Measurements from ENCODE around the gene FMO1. TPM values are rescaled to one million over a fixed set of nuclear protein-coding genes. Genes with fewer than 3 reads are reported as not detected.
"Not testable (repeated sequence)": the region's sequence is repeated elsewhere in the genome, so short reads cannot be mapped to it uniquely, and the experiment has no call there.

FMO1 gene
- total and polyA plus RNA-seq, 8 donors = 1.9 to 7.5 (median 2.9) TPM

DNA sequence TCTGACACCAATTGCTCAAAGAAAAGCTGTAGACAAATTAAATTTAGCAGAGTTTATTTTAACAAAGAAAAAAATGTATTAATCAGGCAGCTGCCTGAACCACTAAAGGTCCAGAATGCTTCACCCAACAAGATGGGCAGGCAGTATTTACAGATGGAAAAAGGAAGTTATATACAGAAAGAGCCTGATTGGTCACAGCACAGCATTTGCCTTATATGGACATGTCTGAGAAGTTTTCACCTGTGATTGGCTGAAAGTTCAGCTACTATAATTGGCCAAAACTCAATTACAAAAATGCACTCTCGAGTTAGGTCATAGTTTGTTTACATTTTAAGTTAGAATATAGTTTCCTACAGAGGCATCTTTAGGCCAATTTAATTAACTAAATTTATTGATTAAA lies 15.1 kb upstream of the FMO1 start:
- intact Hi-C loops (cut with DNase I) = no loop called here
- ATAC-seq = no peak

DNA sequence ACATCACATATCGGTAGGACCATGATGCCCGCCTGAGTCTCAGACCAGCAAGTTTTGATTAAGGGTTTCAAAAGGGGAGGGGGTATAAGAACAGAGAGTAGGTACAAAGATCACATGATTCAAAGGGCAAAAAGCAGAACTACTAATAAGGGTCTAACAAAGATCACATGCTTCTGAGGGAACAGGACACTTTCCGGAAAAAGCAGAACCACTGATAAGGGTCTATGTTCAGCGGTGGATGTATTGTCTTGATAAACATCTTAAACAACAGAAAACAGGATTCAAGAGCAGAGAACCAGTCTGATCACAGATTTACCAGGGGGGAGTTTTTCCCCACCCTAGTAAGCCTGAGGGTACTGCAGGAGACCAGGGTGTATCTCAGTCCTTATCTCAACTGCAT lies 12.1 kb upstream of the FMO1 start:
- H3K4me1 ChIP-seq; H3K4me3 ChIP-seq; ATAC-seq; H3K36me3 ChIP-seq; H3K27me3 ChIP-seq; H3K27ac ChIP-seq; H3K9me3 ChIP-seq; intact Hi-C loops (cut with DNase I); DNase-seq: not testable (repeated sequence)

More for the DNA sequence above, 15.1 kb upstream of the FMO1 start:
- H3K36me3 ChIP-seq = no peaks in the 10 kb centered on the region
- no peaks in the 10 kb centered on the region for H3K27me3 ChIP-seq
- no peaks in the 10 kb centered on the region for H3K4me1 ChIP-seq
- TF ChIP-seq, protein P1, sequence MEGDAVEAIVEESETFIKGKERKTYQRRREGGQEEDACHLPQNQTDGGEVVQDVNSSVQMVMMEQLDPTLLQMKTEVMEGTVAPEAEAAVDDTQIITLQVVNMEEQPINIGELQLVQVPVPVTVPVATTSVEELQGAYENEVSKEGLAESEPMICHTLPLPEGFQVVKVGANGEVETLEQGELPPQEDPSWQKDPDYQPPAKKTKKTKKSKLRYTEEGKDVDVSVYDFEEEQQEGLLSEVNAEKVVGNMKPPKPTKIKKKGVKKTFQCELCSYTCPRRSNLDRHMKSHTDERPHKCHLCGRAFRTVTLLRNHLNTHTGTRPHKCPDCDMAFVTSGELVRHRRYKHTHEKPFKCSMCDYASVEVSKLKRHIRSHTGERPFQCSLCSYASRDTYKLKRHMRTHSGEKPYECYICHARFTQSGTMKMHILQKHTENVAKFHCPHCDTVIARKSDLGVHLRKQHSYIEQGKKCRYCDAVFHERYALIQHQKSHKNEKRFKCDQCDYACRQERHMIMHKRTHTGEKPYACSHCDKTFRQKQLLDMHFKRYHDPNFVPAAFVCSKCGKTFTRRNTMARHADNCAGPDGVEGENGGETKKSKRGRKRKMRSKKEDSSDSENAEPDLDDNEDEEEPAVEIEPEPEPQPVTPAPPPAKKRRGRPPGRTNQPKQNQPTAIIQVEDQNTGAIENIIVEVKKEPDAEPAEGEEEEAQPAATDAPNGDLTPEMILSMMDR (IDR thresholded peaks at IDR 0.05) = no peak
- H3K9me3 ChIP-seq = peaks cover 0 to 6% of the 10 kb centered on the region in 2 donors
- DNase-seq = no peak
- H3K4me3 ChIP-seq = no peak overlapping the region
- no peak overlapping the region for H3K27ac ChIP-seq

DNA sequence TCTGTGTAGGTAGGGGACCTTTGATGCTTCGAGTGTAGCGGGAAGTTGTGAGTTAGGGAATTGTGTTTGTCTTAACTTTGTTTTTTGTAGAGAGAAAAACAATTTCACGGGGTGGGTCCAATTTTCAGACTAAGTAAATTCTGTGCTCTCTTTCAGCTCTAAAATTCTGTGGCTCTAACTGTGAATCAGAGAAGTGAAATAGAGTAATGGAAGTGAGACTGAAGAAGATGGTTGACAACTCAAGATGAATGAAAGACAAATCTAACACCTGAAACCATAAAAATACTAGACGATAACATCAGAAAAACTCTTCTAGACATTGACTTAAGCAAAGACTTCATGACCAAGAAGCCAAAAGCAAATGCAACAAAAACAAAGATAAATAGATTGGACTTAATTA lies 4.4 kb upstream of the FMO1 start:
- H3K27me3 ChIP-seq = no peaks in the 10 kb centered on the region
- TF ChIP-seq, protein P1 (IDR thresholded peaks at IDR 0.05) = no peak
- H3K9me3 ChIP-seq = no peaks in the 10 kb centered on the region
- H3K36me3 ChIP-seq = no peaks in the 10 kb centered on the region
- no peaks in the 10 kb centered on the region for H3K4me1 ChIP-seq
- ATAC-seq (no peak), DNase-seq (no peak)
- H3K4me3 ChIP-seq = no peak overlapping the region
- no peak overlapping the region for H3K27ac ChIP-seq
- intact Hi-C loops (cut with DNase I) = no loop called here

DNA sequence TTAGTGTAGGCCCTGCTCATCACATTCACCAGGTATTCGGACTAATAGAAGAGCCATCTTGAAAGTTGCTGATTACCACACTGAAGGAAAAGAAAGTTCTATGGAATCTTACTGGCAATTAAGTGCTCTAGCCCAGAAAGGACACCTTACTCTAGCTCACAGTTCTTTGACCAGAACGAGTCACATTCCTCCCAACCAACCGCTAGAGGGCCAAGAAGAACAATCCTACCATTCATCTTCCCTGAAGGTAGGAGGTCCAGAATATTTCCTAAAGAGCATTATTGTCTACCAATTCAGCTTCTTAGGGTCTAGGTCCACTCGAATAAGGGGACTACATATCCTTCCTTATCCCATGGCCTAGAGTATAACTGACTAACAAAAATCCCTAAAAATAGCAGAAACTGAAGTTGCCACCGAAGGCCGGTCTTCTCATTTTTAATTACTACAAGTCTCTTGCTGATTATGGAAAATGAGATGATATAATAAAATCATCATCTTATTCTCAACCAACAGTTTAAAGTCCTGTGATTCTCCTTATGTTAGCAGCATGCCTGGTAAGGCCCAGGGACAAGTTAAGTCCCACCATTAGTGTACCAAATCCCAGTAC lies 2.7 kb upstream of the FMO1 start:
- intact Hi-C loops (cut with DNase I) = no loop called here
- Histone ChIP-seq H3K4me3 (no peak overlapping the region), H3K4me1 (no peaks in the 10 kb centered on the region), H3K27me3 (peaks cover 0 to 3% of the 10 kb centered on the region in 2 donors), H3K27ac (no peak overlapping the region), H3K9me3 (no peaks in the 10 kb centered on the region), H3K36me3 (no peaks in the 10 kb centered on the region)
- TF ChIP-seq, protein P1 (IDR thresholded peaks at IDR 0.05) = peak; percentile 62 to 65
- ATAC-seq (peak; percentile 79), DNase-seq (no peak)

- Histone ChIP-seq H3K9me3 (no peaks in the 10 kb centered on the region), H3K4me3 (no peak overlapping the region), H3K4me1 (peaks cover 0 to 12% of the 10 kb centered on the region in 2 donors), H3K27ac (no peak overlapping the region), H3K36me3 (no peaks in the 10 kb centered on the region), H3K27me3 (peaks cover 0 to 22% of the 10 kb centered on the region in 2 donors)
- intact Hi-C loops (cut with DNase I) = no loop called here
- TF ChIP-seq, protein P1 (IDR thresholded peaks at IDR 0.05) = no peak
- ATAC-seq (no peak), DNase-seq (no peak)
Measured at GRCh38 chr1:171247501-171247900, 793 bp upstream of the FMO1 start.

DNA sequence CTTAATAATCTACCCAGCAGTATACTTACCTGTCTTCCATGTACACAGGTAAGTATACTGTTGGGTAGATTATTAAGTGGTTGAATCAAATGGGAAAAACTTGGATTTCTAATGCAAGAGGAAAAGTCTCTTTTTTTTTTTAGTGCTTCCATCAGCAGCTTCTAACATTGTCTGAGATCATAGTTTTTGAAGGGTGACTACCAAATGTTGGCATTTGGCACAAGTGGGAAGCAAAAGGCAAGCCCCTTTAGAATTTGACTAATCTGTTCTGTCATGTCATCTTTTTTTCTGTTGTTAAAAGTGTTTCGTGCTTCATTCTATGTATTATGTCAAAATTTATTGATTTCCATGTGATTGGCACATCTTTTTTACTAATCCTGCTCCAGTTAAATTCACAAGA lies 547 bp downstream of the FMO1 start:
- no peak overlapping the region for H3K27ac ChIP-seq
- H3K4me3 ChIP-seq = no peak overlapping the region
- intact Hi-C loops (cut with DNase I) = no loop called here
- peaks cover 0 to 34% of the 10 kb centered on the region in 2 donors for H3K27me3 ChIP-seq
- DNase-seq (no peak), ATAC-seq (no peak)
- no peaks in the 10 kb centered on the region for H3K9me3 ChIP-seq
- TF ChIP-seq, protein P1 (IDR thresholded peaks at IDR 0.05) = no peak
- peaks cover 0 to 12% of the 10 kb centered on the region in 2 donors for H3K4me1 ChIP-seq
- no peaks in the 10 kb centered on the region for H3K36me3 ChIP-seq

All from left lung (tissue), 10 donors.